ENCODE data around the gene SAMD9.
"Not testable (repeated sequence)": the region's sequence is repeated elsewhere in the genome, so short reads cannot be mapped to it uniquely, and the experiment has no call there.

The SAMD9 gene

DNA sequence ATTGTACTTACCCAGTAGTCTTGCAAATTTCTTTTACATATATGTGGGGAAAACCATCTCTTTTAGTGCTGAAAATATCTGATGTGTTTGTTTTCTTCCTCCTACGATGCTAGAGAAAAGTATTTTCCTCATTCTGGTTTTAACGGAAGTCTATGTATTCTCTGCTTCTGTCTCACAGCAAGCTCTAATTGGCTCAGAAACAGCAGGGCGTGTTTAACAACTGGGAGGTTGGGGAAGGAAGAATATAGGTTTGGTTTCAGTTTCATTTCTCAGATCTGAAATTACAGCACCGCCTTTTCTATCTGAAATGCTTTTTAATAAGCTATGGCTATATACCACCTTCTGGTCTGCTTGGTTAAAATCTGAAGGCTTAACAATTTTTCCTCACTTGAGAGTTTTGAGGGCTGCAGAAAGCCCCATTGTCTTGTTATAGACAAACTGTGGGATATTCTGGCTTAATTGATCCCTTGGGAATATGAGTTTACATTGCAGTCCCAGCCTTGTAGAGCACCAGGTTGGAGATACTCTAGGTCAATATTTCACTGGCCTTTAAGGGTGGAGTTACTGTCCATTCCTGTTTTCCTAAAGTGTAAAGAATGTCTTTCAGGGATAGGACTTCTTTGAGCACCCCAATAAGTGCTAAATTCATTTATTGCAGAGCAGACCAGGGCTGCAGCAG, at the start of gene SAMD9:
TSS of gene SAMD9 (minus strand) at position 128 of the 679 bp plus-strand sequence. CDS start 11,882 bp downstream, outside the sequence.
- DNase-seq = peak; percentile 84

DNA sequence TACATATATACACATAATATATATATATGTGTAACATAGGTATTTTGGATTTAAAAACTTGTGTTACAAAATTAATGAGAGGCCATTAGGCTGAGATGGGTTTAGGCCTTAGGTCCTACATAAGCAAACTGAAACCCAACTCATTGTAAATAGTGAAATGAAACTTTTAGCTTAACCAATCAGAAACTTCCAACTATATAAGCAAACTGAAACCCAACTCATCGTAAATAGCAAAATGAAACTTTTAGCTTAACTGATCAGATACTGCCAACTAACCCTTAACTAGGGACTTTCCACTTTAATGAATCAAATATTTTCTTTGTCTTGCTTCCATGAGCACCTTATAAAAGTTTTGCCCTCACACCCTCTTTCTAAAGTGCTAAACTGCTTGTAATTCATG, 47.7 kb upstream of the SAMD9 start:
- DNase-seq = peak; percentile 46

DNA sequence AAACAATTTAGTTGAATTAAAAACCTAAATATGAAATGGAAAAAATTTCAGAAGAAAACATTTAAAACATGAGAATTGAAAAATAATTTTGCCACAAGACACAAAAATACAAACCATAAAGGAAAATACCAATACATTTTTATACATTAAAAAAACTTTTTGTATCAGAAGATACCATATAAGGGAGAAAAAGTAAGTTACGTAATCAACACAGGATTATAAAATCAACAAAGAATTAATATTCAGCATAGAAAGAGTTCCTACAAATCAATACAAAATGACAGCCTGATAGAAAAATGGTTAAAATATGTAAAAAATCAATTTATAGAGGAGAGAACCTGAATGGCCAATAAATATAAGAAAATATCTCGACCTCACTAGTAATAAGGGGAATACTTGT, 47.0 kb upstream of the SAMD9 start:
- no peak for DNase-seq

DNA sequence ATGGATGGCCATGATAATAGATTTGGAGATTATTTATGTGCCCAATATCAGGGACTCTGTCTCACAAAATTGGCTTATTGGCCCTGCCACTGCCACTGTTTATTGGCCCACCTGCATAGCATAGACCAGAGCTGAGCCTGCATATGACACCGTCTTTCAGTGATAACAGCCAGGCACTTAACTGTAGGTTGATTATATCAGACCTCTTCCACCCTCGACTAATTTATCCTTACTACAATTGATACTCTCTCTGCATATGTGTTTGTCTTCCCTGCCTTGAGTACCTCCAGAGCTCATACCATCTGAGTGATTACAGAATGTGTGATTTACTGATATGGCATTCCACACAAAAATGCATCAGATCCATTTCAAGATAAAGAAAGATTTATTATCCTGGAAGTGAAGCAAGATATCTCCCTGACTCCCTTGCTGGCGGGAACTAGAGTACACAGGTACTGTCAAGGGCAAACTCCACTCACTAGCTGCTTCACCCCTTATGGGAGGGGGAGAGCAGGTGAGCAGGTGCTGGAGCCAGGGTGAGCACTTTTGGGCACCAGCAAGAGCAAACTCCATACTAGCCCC, 43.5 kb upstream of the SAMD9 start:
- no peak for DNase-seq

DNA sequence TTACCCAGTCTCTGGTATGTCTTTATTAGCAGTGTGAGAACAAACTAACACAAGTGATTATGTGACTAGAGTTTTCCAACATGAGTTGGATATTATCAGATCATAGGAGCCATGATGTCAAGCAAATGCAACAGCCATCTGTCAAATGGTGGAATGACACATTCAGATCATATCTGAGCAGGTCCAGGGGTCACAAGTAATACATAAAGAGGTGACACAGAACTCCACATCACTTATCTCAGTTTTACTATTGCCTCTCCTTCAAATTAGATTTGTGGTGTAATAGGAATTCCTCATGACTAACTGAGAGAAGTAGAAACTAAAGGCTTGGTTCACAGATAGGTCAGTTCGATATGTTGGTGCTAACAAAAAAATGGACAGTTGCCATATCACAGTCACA, 42.6 kb upstream of the SAMD9 start:
- DNase-seq = no peak

DNA sequence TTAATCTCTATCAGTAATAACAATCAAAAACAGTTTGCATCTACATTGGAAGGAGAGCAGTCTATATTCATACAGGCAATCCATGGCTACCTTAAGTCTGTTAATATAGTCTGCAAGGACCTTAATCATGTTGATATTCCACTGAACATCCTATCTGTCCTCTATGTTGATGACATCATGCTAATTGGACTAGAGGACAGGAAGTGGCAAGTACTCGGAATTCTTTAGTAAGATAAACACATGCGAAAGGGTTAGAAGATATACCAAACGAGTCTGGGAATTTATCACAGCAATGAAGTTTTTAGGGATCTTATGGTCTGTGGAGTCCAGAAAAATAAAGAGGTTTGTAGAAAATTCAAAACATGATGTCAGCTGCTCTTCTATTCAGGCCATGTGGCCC, 41.7 kb upstream of the SAMD9 start:
- DNase-seq = no peak

DNA sequence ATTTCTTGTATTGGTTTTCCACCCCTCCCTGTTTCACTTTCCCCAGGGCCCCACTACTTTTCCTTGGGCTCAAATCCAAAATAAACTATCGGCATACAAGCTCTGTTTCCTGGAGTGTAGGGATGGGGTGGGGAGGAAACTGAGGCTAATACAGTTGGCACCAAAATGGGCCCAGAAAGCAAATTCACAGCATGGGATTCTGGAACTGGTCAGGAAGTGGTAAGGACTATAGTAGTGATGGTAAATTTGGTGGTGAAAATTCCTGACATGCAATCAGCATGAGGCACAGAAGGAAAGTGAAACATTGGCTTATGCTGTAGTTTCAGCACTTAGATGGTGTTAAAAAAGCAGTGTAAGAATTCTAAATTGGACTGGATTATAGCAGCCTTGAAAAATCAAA, 39.1 kb upstream of the SAMD9 start:
- no peak for DNase-seq

DNA sequence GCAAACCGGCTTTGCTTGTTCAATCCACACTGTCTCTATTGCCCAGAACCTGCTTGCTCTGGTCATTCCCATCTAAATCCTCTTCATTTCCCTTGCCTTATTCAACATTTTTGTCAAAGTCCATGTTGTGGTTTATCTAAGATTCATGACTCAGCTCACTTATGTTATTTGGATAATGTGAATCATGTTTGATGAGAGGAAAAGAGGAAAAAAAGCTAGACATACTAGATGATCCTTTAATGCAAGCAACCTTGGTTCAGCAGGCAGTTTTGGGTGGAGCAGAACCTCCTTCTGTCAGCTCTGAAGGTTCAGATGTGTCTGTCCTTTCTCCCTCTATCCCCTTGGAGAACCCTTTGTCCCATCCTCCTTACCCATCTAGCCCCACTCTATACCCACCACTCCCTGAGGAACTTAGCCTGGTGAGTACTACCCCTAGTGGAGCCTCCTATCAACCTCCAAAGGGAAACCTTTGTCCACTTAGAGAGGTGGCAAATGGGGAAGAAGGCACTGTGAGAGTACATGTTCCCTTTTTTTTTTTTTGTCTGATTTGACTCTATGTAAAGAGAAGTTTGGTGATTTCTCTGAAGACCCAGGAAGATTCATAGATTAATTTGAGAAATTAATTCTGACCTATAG, 32.5 kb upstream of the SAMD9 start:
- DNase-seq = no peak

DNA sequence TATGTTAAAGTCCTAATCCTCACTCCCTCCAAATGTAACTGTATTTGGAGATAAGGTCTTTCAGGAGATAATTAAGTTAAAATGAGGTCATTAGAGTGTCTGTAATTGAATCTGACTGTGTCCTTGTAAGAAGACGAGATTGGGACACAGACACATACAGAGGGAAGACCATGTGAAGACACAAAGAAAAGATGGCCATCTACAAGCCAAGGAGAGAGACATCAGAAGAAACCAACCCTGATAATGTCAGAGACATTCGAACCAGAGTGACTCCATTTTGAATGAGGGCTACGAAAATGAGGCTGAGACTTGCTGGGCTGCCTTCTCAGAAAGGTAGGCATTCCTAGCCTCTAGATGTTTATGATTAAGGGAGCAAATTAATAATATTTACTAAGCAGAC, 30.9 kb upstream of the SAMD9 start:
- DNase-seq = no peak

DNA sequence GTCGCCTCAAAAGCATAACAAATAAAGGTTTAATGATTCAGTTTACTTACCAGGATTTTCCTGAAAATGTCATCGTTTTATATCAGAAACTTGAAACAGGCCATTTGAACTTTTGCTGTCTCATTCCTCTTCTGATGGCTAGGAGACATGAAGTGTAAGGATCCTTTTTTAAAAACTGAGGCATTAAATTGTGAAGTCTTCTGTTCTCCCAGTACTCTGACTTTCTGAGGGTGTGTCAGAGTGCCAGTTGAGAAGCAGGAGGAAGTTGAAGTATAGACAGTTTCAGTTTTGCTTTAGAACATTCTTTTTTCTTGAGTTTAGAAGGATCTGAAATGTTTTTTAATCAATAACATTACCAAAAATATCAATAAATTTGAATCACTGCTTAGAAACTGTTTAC, 30.4 kb upstream of the SAMD9 start, which contains the start of gene SAMD9L:
TSS of gene SAMD9L (minus strand) at position 242 of the 400 bp plus-strand sequence. CDS start 12,414 bp downstream, outside the sequence.
- DNase-seq = peak; percentile 34

DNA sequence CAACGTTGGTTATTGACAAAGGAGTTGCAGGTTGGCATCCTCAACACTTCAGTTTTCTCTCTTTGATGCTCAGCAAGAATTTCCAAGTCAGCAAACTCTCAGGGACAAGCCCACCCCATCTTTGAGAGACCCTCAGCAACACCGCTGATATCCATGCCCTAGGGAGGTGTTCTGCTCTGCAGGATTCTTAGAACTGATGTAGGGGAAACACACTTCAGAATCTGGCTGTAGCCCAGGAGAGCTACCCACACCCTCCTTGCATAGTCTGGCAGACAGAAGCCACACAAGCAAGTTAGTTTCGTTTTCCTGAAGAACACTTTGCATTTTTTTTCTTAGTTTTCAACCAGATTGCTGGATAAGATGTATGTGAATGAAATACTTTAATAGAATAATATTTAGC, 29.6 kb upstream of the SAMD9 start:
- peak; percentile 54 for DNase-seq

DNA sequence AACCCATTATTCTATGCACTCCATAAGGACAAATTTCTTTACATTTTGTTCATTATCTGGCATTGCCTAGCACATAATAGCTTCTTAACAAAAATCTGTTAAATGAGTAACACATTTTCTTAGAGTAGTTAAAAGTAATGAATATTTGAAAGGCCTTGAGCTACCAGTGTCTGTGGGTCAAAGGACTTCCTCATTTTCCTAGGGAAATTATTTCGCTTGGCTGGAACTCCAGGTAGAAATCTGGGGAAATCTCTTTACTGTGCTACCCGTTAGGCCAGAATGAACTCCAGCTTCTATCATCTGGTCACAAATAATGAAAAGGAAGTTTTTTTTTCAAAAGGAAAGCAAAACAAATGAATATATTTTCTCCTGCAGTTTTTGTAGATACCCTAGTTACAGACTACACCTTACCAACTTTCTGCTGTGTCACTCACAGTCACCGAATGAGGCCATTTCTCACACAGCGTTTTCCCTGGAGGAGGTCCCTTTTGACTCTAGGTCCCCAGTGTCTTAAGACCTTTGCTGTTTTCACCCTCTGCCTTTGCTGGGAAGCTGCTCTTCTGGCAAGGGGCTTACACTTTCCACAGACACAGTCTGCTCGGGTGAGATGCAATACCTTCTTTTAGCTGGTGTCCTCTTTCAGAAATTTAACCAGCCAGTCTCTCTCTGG, 28.8 kb upstream of the SAMD9 start:
- no peak for DNase-seq

DNA sequence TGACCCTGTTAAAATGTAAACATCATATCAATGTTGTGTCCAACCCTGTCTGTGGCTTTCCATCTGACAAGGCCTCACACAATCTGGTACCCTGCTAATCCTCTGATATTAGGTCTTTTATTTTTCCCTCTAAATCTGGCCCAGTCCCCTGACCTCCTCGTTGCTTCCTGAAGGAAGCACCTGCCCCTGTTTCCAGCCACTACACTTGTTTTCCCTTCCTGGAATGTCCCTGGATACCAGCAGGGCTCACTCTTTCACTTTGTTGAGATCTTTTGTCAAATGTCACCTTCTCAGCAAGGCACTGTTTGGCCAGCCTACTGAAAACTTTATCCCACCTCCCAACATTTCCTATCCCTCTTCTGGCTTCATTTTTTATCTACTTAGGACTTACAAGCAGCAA, 28.3 kb upstream of the SAMD9 start:
- DNase-seq = no peak

DNA sequence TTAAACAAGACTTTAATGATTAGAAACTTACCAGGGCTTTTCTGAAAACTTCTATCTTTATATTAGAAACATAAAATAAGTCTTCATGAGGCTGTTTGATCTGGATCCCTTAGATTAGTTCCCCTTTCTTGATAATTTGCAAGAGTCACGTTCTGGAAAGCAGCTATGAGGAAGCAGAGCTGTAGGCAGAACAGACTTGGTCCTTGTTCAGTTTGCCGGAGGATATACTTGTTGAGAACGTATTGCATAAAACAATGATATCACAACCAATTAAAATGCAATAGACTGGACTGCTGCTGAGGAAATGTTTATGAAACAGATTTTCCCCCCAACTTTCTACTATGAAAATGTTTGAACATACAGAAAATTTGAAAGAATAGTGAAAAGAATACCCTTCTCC, 27.6 kb upstream of the SAMD9 start:
- DNase-seq = no peak

DNA sequence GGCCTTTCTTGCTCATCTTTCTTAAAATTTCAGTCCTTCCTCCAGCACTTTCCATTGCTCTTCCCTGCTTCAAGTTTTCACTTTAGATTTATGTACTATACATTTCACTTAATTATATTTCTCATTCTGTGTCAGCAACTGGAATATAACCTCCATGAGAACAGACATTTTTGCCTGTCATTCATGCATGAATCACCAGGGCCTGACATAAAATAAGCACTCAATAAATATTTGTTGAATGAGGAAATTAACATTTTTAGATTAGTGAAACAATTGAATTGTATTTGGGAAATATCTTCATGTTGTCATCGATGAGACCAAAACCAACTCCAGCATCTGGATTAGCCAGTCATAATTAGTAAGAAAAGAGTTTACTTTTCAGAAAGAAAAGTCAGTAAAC, 24.3 kb upstream of the SAMD9 start:
- no peak for DNase-seq

DNA sequence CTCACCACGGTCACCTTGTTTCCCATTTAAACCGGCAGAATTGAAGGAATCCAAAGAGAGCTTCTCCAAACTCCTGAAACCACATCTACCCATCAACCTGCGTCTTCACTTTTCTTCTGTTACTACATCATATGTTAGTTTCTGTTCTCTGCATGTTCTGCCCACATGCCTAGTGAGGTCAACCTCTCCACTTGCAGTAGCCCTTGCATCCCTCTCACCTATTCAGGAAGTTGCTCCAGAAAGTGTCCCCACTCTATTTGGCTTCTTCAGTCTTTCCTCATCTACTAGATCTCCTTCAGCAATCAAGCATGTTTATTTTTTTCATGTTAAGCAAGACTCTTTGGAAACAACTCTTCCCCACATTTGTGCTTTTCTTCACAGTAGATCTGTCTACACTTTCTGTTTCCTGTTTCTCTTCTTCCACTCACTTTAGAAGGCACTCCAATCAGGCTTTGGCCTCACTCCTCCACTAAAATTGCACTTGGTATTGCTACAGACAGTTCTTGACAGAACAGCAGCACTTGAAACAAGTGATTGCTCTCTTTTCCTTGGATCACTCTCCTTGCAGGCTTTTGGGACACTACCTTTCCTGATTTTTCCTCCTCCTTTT, 22.9 kb upstream of the SAMD9 start:
- DNase-seq = no peak

DNA sequence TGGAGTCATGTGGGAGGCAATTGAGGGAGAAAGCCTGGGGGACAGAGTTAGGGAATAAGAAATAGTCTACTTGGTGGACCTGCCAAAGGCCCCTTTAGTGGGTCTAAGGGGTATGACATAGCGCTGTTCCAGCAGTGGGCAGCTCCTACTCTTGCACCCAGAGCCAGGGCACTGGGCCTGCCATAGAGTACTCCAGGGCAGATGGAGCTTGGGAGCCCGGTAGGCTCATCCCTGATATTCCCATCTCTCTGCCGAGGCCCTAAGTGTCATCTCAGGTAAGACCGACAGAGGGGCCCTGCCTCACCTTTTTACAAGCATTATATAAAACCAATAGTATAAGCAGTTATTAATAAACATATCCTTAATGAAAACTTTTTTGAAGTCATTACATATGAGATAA, 20.8 kb upstream of the SAMD9 start:
- DNase-seq = no peak

DNA sequence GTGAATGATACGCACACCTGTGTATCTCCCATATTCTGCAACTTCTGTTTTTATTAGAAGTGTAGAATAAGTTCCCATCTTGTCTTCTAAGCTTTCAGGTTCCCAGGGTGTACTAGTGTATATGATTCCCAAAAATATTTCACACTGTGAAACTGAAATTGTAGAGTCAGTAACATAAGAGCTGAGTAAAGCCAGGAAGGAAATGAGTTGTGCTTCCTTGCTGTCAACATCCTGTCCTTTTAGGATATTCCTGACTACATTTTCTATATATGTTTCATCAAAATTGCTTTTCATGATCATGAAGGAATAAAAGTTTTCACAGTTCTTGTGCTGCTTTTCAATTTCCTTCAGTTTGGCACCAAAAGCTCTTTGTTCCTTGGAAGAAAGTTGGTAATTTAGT, 15.2 kb upstream of the SAMD9 start:
- no peak for DNase-seq

DNA sequence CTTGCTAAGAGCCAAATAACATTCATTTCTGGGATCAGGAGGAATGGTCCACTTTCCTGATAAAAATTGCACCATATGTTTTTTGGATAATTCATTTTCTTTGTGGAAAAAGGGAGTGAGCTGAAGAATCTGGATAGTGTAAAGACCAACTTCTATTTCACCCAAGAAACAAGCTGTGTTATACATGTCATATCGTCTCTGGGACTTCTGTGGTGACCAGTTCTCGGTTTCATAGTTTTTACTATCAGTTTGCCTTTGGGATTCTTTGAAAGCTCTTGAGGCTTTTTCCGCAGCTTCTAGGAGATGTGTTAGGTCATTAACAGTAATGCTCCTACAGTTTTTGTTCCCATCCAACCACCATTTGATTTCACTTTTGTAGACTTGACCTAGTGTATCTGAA, 14.4 kb upstream of the SAMD9 start:
- DNase-seq = no peak

DNA sequence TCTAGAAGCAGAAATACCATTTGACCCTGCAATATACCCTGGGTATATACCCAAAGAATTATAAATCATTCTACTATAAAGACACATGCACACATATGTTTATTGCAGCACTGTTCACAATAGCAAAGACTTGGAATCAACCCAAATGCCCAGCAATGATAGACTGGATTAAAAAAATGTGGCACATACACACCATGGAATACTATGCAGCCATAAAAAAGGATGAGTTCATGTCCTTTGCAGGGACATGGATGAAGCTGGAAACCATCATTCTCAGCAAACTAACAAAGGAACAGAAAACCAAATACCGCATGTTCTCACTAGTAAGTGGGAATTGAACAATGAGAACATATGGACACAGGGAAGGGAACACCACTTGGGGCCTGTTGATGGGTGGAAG, 9.2 kb upstream of the SAMD9 start:
- not testable (repeated sequence) for DNase-seq

DNA sequence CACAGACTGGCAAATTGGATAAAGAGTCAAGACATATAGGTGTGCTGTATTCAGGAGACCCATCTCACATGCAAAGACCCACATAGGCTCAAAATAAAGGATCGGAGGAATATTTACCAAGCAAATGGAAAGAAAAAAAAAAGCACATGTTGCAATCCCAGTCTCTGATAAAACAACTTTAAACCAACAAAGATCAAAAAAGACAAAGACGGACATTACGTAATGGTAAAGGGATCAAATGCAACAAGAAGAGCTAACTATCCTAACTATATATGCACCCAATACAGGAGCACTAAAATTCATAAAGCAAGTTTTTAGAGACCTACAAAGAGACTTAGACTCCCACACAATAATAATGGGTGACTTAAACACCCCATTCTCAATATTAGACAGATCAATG, 5.8 kb upstream of the SAMD9 start:
- not testable (repeated sequence) for DNase-seq

DNA sequence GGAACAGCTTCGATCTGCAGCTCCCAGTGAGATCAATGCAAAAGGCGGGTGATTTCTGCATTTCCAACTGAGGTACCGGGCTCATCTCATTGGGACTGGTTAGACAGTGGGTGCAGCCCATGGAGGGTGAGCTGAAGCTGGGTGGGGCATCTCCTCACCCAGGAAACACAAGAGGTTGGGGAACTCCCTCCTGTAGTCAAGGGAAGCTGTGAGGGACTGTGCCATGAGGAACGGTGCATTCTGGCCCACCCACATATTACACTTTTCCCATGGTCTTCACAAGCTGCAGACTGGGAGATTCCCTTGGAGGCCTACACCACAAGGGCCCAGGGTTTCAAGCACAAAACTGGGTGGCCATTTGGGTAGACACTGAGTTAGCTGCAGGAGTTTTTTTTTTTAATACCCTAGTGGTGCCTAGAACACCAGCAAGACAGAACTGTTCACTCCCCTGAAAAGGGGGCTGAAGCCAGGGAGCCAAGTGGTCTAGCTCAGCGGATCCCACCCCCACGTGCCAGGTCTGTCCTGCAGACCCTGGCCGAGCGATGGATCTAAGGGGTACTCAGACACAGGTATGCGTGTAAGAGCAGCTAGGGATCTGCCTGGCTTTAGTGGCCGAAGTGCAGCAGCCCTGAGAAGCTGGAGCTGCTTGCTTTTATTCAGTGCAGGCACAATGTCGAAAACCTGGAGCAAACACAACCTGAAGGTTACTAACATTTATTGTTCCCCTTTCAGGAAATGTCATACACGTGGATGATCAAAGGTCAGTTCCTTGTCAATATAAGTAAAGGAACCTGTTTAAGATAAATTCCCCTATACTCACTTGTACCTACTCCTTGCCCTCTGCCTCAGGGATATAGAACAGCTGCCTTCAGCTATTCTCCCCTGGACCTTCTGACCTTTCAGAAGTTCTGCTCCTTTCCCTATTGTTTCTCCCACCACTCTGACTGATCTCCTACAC, 3.1 kb upstream of the SAMD9 start:
- no peak for DNase-seq
